ENCODE results near the gene DCAF12.
"Not testable (repeated sequence)": the region's sequence is repeated elsewhere in the genome, so short reads cannot be mapped to it uniquely, and the experiment has no call there.

The DCAF12 gene

GRCh38 chr9:34059281-34059680 is 67.2 kb downstream of the DCAF12 start:
- no peak for DNase-seq

GRCh38 chr9:34049630-34050384 is 76.7 kb downstream of the DCAF12 start:
- no peak for DNase-seq

GRCh38 chr9:34048727-34049629 is 77.5 kb downstream of the DCAF12 start, which contains the start of gene UBAP2:
Gene UBAP2 (minus strand): TSS chr9:34048887. CDS start chr9:34017148, 31,739 bp downstream.
- peak; percentile 95 for DNase-seq

GRCh38 chr9:34047864-34048726 is 78.4 kb downstream of the DCAF12 start:
- DNase-seq = peak; percentile 58

GRCh38 chr9:34046784-34047379 is 79.6 kb downstream of the DCAF12 start:
- DNase-seq = peak; percentile 22

GRCh38 chr9:34045903-34046302 is 80.6 kb downstream of the DCAF12 start:
- DNase-seq = no peak

- DNase-seq = not testable (repeated sequence)
Measured at GRCh38 chr9:34042074-34042473, 84.4 kb downstream of the DCAF12 start.

- not testable (repeated sequence) for DNase-seq
Measured at GRCh38 chr9:34038851-34039250, 87.6 kb downstream of the DCAF12 start.

- no peak for DNase-seq
Measured at GRCh38 chr9:34037626-34038025, 88.9 kb downstream of the DCAF12 start.

- no peak for DNase-seq
Measured at GRCh38 chr9:34036625-34037024, 89.9 kb downstream of the DCAF12 start.
